ENCODE data around the gene TFB2M.

- TF ChIP-seq CTCF (conservative IDR thresholded peaks at IDR 0.05; ENCODE audit: low read length) = no peak
- no peak for TF ChIP-seq EZH2phosphoT487 (IDR thresholded peaks at IDR 0.05; ENCODE audit: borderline replicate concordance, low read depth, low read length)
Measured at GRCh38 chr1:246591958-246592357, 25.9 kb upstream of the TFB2M start.

Data from OCI-LY7 (cell line).